OCI-LY1 (cell line): Measurements from ENCODE around the gene AMPH.

Source experiments
- H2AFZ ChIP-seq: fragments of 200-600 bp; sonication (generic), shearing (Covaris generic); 2 replicates; pipeline ENCODE4 v1.6.0; 2014; ENCODE audit warnings: antibody characterized with exemption, mild to moderate bottlenecking, low read length
- H3F3A ChIP-seq: fragments of 200-600 bp; sonication (generic), shearing (Covaris generic); 2 replicates; pipeline ENCODE4 v1.6.0; 2014; ENCODE audit warnings: mild to moderate bottlenecking, antibody characterized with exemption, low read length, moderate library complexity; ENCODE audit not compliant: insufficient read depth
- H3K27ac ChIP-seq: fragments of 200-600 bp; sonication (generic); 2 replicates; pipeline ENCODE4 v1.5.1; 2014; ENCODE audit warnings: low read length, mixed run types, mild to moderate bottlenecking, low read depth; ENCODE audit not compliant: poor library complexity, severe bottlenecking
- H3K27me3 ChIP-seq: fragments of 200-600 bp; sonication (generic); 2 replicates; pipeline ENCODE4 v1.6.0; 2014; ENCODE audit warnings: antibody characterized with exemption, mild to moderate bottlenecking, low read length, moderate library complexity; ENCODE audit not compliant: insufficient read depth
- H3K36me3 ChIP-seq: fragments of 200-600 bp; sonication (generic); 2 replicates; pipeline ENCODE4 v1.6.1; 2014; ENCODE audit warnings: mild to moderate bottlenecking, antibody characterized with exemption, low read length, moderate library complexity, mixed read lengths; ENCODE audit not compliant: insufficient read depth
- H3K4me1 ChIP-seq: fragments of 200-600 bp; sonication (generic); 2 replicates; pipeline ENCODE4 v1.5.1; 2014; ENCODE audit warnings: mild to moderate bottlenecking, low read length, moderate library complexity; ENCODE audit not compliant: insufficient read depth, severe bottlenecking
- H3K4me2 ChIP-seq: fragments of 200-600 bp; sonication (generic), shearing (Covaris generic); 2 replicates; pipeline ENCODE4 v1.6.1; 2014; ENCODE audit warnings: low read length
- H3K4me3 ChIP-seq: fragments of 200-600 bp; sonication (generic); 2 replicates; pipeline ENCODE4 v1.5.1; 2014; ENCODE audit warnings: low read length, low read depth, mild to moderate bottlenecking, mixed read lengths; ENCODE audit not compliant: poor library complexity, severe bottlenecking
- H3K79me2 ChIP-seq: fragments of 200-600 bp; shearing (Covaris generic); 2 replicates; pipeline ENCODE4 v1.6.1; 2016; ENCODE audit warnings: mixed run types, low read length, mixed read lengths; ENCODE audit not compliant: insufficient read depth
- H3K9ac ChIP-seq: fragments of 200-600 bp; sonication (generic), shearing (Covaris generic); 2 replicates; pipeline ENCODE4 v1.6.1; 2014; ENCODE audit warnings: mild to moderate bottlenecking, low read length, mixed read lengths
- H3K9me2 ChIP-seq: fragments of 200-600 bp; sonication (generic), shearing (Covaris generic); 2 replicates; pipeline ENCODE4 v1.6.1; 2014; ENCODE audit warnings: low read depth, mild to moderate bottlenecking, low read length, mixed read lengths
- H3K9me3 ChIP-seq: fragments of 200-600 bp; shearing (Covaris generic); 2 replicates; pipeline ENCODE4 v1.6.1; 2014; ENCODE audit warnings: low read length, mixed read lengths
- H4K20me1 ChIP-seq: fragments of 200-600 bp; sonication (generic), shearing (Covaris generic); 2 replicates; pipeline ENCODE4 v1.6.0; 2016; ENCODE audit warnings: mild to moderate bottlenecking, low read length; ENCODE audit not compliant: insufficient read depth
- CTCF ChIP-seq: fragments of 200-600 bp; sonication (generic), shearing (Covaris generic); IDR thresholded peaks from 2 replicates; pipeline ENCODE4 v1.5.1; 2017; ENCODE audit warnings: mild to moderate bottlenecking, antibody characterized with exemption, low read length, moderate library complexity, mixed read lengths
- EZH2 ChIP-seq: fragments of 200-600 bp; sonication (generic), shearing (Covaris generic); IDR thresholded peaks from 2 replicates; pipeline ENCODE4 v1.8.0; 2017; ENCODE audit warnings: borderline replicate concordance, mixed run types, mild to moderate bottlenecking, antibody characterized with exemption, low read length, moderate library complexity, mixed read lengths

The AMPH gene

GRCh38 chr7:38658921-38659320 is 27.7 kb upstream of the AMPH start:
- TF ChIP-seq CTCF (no peak), EZH2 (no peak)
- no peaks in the 10 kb centered on the region for H3K9me3 ChIP-seq
- no peak overlapping the region for H3K4me3 ChIP-seq
- no peak overlapping the region for H3K4me2 ChIP-seq
- H3K36me3 ChIP-seq, result no peaks in the 10 kb centered on the region
- H3K27ac ChIP-seq, result no peak overlapping the region
- no peaks in the 10 kb centered on the region for H3K27me3 ChIP-seq
- H3K4me1 ChIP-seq, result no peaks in the 10 kb centered on the region
- H3K79me2 ChIP-seq, result no peaks in the 10 kb centered on the region
- H2AFZ ChIP-seq, result no peak overlapping the region
- H4K20me1 ChIP-seq, result no peaks in the 10 kb centered on the region
- no peaks in the 10 kb centered on the region for H3K9me2 ChIP-seq
- no peak overlapping the region for H3K9ac ChIP-seq
- H3F3A ChIP-seq, result no peaks in the 10 kb centered on the region

GRCh38 chr7:38656968-38657367 is 25.8 kb upstream of the AMPH start:
- TF ChIP-seq CTCF, result no peak
- TF ChIP-seq EZH2, result no peak
- Histone ChIP-seq H3K36me3 (no peaks in the 10 kb centered on the region), H3K9ac (no peak overlapping the region), H4K20me1 (no peaks in the 10 kb centered on the region), H3K27me3 (no peaks in the 10 kb centered on the region), H3K9me3 (no peaks in the 10 kb centered on the region), H2AFZ (no peak overlapping the region), H3K9me2 (no peaks in the 10 kb centered on the region), H3K4me3 (no peak overlapping the region), H3F3A (no peaks in the 10 kb centered on the region), H3K79me2 (no peaks in the 10 kb centered on the region), H3K4me1 (no peaks in the 10 kb centered on the region), H3K4me2 (no peak overlapping the region), H3K27ac (no peak overlapping the region)

GRCh38 chr7:38655833-38656774 is 24.9 kb upstream of the AMPH start:
- no peaks in the 10 kb centered on the region for H3K36me3 ChIP-seq
- TF ChIP-seq CTCF (no peak), EZH2 (no peak)
- no peaks in the 10 kb centered on the region for H3K9me3 ChIP-seq
- no peaks in the 10 kb centered on the region for H3K4me1 ChIP-seq
- H3K9ac ChIP-seq, result no peak overlapping the region
- no peak overlapping the region for H2AFZ ChIP-seq
- no peaks in the 10 kb centered on the region for H3K79me2 ChIP-seq
- H3K27me3 ChIP-seq, result no peaks in the 10 kb centered on the region
- H3K9me2 ChIP-seq, result no peaks in the 10 kb centered on the region
- no peak overlapping the region for H3K27ac ChIP-seq
- H3K4me3 ChIP-seq, result no peak overlapping the region
- no peaks in the 10 kb centered on the region for H3F3A ChIP-seq
- H4K20me1 ChIP-seq, result no peaks in the 10 kb centered on the region
- no peak overlapping the region for H3K4me2 ChIP-seq
